Upper lobe of left lung (tissue), 6 donors: ENCODE data around the gene PFDN1. TPM values are rescaled to one million over a fixed set of nuclear protein-coding genes. Genes with fewer than 3 reads are reported as not detected.
A peak's percentile ranks its signal among the peaks of the same experiment; 100 is the strongest.

ENCODE experiments used
- ATAC-seq, 2 donors: fragments of 200-7000 bp; cut with Tn5 transposase; one replicate each; pipeline ENCODE4 v1.9.1; 2022; ENCODE audit warnings: mild to moderate bottlenecking in 2 of 2, moderate library complexity in 2 of 2; ENCODE audit not compliant: low FRiP score in 2 of 2
- DNase-seq, 2 donors: peaks; one replicate each; pipeline ENCODE4 v3.0.0-alpha.2; 2019 to 2020
- H3K27ac ChIP-seq, 4 donors: fragments of 200-600 bp; sonication (generic); one replicate each; pipeline ENCODE4 v1.5.1; 2016 to 2019
- H3K27me3 ChIP-seq, 4 donors: fragments of 200-600 bp; sonication (generic); one replicate each; pipeline ENCODE4 v1.5.1; 2017 to 2019
- H3K36me3 ChIP-seq, 4 donors: fragments of 200-600 bp; sonication (generic); one replicate each; pipeline ENCODE4 v1.5.1; 2016 to 2019
- H3K4me1 ChIP-seq, 4 donors: fragments of 200-600 bp; sonication (generic); one replicate each; pipeline ENCODE4 v1.5.1; 2018 to 2019
- H3K4me3 ChIP-seq, 4 donors: fragments of 200-600 bp; sonication (generic); one replicate each; pipeline ENCODE4 v1.5.1; 2017 to 2019; ENCODE audit warnings: mild to moderate bottlenecking in 2 of 4, moderate library complexity in 1 of 4
- H3K9me3 ChIP-seq, 4 donors: fragments of 200-600 bp; sonication (generic); one replicate each; pipeline ENCODE4 v1.5.1; 2018 to 2019
- EP300 ChIP-seq, 4 donors: sonication (generic); formaldehyde crosslinking; IDR thresholded peaks; one replicate each; pipeline ENCODE4 v1.5.1; 2017; ENCODE audit warnings: antibody characterized with exemption in 4 of 4, control low read depth in 2 of 4
- POLR2A ChIP-seq, 4 donors: fragments of 450-650 bp; IDR thresholded peaks; one replicate each; pipeline ENCODE4 v1.5.1; 2016 to 2017; ENCODE audit warnings: antibody characterized with exemption in 4 of 4, mild to moderate bottlenecking in 2 of 4
- POLR2AphosphoS5 ChIP-seq, 2 donors: sonication (generic); formaldehyde crosslinking; IDR thresholded peaks; one replicate each; pipeline ENCODE4 v1.5.1; 2017; ENCODE audit warnings: antibody characterized with exemption in 2 of 2
- WGBS, 2 donors: methylation state at CpG; one replicate each; pipeline ENCODE4 v1.1.5; 2017 to 2018; 5-methylcytosine and 5-hydroxymethylcytosine counted together
- total RNA-seq, 6 donors: library from RNA; depleted of rRNA in 4 of 6; stranded (reverse); fragments of >200 nt in 4 of 6; gene quantifications; one replicate each; pipeline versions ENCODE4 v1.1.0 to v1.2.1, GENCODE V29; 2016 to 2021
- TF ChIP-seq, protein P1 (sequence below), 6 experiments: fragments of 450-650 bp in 4 of 6; fragments of 200-600 bp in 2 of 6; sonication (generic) in 2 of 6; IDR thresholded peaks; one replicate each; pipeline ENCODE4 v1.5.1; 2016 to 2019; ENCODE audit warnings: antibody characterized with exemption in 6 of 6
- donor health status: DM: no; HTN: no; CAD: no; lungs with moderate emphysema.
- donor health status: DM: no; HTN: yes; CAD: no; lungs with severe emphysema.

PFDN1 gene
- total RNA-seq, 6 donors from 2014 or later = 44.7 to 128 (median 87.7) TPM

DNA sequence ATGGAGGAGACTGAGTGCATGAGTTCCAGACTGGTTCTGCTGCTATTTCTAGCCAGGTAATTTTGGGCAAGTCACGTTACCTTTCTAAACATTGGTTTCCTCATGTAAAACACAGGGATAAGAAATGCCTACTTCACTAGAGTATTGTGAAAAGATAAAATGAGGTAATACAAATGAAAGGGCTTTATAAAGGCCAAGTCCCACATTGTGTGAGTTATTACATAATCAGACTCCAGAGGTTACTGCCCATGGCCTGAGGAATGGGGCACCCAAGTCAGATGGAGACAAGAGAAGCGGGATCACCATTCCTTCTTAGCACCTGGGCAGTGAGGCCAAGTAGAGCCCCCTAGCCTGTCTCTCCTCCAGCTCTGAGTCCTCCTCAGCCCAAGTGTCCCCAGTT, 36.0 kb upstream of the PFDN1 start:
- Histone ChIP-seq H3K9me3 (no peaks in the 10 kb centered on the region), H3K27me3 (no peaks in the 10 kb centered on the region), H3K4me1 (peaks cover 32 to 57% (median 47%) of the 10 kb centered on the region in 4 donors), H3K27ac (peak overlapping the region in 1 of 4 donors; percentile 46), H3K36me3 (peaks cover 0 to 52% (median 19%) of the 10 kb centered on the region in 4 donors), H3K4me3 (no peak overlapping the region)
- ATAC-seq = no peak
- no peak for DNase-seq
- no peak for TF ChIP-seq EP300 (IDR thresholded peaks at IDR 0.05)
- no peak for TF ChIP-seq POLR2A (IDR thresholded peaks at IDR 0.05)
- no peak for TF ChIP-seq POLR2AphosphoS5 (IDR thresholded peaks at IDR 0.05)
- TF ChIP-seq, protein P1, sequence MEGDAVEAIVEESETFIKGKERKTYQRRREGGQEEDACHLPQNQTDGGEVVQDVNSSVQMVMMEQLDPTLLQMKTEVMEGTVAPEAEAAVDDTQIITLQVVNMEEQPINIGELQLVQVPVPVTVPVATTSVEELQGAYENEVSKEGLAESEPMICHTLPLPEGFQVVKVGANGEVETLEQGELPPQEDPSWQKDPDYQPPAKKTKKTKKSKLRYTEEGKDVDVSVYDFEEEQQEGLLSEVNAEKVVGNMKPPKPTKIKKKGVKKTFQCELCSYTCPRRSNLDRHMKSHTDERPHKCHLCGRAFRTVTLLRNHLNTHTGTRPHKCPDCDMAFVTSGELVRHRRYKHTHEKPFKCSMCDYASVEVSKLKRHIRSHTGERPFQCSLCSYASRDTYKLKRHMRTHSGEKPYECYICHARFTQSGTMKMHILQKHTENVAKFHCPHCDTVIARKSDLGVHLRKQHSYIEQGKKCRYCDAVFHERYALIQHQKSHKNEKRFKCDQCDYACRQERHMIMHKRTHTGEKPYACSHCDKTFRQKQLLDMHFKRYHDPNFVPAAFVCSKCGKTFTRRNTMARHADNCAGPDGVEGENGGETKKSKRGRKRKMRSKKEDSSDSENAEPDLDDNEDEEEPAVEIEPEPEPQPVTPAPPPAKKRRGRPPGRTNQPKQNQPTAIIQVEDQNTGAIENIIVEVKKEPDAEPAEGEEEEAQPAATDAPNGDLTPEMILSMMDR (IDR thresholded peaks at IDR 0.05) = no peak
- 70 to 86% methylated on average over 2 of the region's 2 CpGs for WGBS, 2 donors

DNA sequence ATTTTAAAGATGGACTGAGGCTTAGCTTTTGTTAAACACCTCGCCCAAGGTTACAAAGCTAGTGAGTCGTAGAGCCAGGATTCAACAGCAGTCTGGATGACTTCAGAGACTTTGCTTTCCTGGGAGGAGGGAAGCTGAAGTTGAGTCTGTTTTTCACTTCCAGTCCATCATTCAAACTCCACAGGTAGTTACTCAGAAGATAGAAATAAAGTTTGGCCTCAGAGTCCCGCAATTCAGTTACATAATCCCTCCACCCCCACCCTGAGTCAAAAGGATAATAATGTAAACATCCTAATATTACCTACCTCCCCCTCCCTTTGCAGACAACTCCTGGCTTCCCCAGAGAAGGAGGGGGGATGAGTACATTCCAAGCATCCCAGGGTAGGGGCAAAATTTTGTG, 35.4 kb upstream of the PFDN1 start:
- Histone ChIP-seq H3K9me3 (no peaks in the 10 kb centered on the region), H3K4me3 (no peak overlapping the region), H3K27ac (peak overlapping the region in 1 of 4 donors; percentile 46), H3K36me3 (peaks cover 0 to 58% (median 22%) of the 10 kb centered on the region in 4 donors), H3K27me3 (no peaks in the 10 kb centered on the region), H3K4me1 (peaks cover 26 to 53% (median 42%) of the 10 kb centered on the region in 4 donors)
- TF ChIP-seq, protein P1 (IDR thresholded peaks at IDR 0.05) = no peak
- TF ChIP-seq POLR2AphosphoS5 (IDR thresholded peaks at IDR 0.05) = no peak
- no peak for TF ChIP-seq POLR2A (IDR thresholded peaks at IDR 0.05)
- no peak for TF ChIP-seq EP300 (IDR thresholded peaks at IDR 0.05)
- 63 to 71% methylated on average over 3 of the region's 3 CpGs for WGBS, 2 donors
- ATAC-seq (no peak), DNase-seq (no peak)

DNA sequence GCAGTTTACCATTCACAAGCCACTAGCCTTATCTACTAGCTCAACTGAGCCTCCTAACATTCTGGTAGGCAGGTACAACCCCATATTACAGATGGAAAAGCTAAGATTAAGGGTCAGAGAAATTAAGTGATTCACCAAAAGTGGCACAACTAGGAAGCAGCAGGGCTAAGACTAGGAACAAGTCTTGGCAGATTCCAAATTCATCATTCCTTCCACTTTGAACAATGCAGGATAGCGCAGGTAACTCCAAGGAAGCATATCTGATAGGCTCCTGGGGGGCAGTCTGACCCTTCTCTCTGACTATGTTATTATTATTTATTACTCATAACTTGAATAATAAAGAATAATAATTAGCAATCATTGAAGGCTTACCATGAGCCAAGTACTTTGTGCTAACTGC, 35.0 kb upstream of the PFDN1 start:
- Histone ChIP-seq H3K9me3 (no peaks in the 10 kb centered on the region), H3K4me3 (no peak overlapping the region), H3K36me3 (peaks cover 0 to 63% (median 24%) of the 10 kb centered on the region in 4 donors), H3K27me3 (no peaks in the 10 kb centered on the region), H3K27ac (peak overlapping the region in 1 of 4 donors; percentile 46), H3K4me1 (peaks cover 22 to 48% (median 37%) of the 10 kb centered on the region in 4 donors)
- 89 to 100% methylated on average over 1 of the region's 1 CpG for WGBS, 2 donors
- TF ChIP-seq, protein P1 (IDR thresholded peaks at IDR 0.05) = no peak
- no peak for TF ChIP-seq EP300 (IDR thresholded peaks at IDR 0.05)
- no peak for TF ChIP-seq POLR2A (IDR thresholded peaks at IDR 0.05)
- no peak for ATAC-seq
- DNase-seq = no peak

DNA sequence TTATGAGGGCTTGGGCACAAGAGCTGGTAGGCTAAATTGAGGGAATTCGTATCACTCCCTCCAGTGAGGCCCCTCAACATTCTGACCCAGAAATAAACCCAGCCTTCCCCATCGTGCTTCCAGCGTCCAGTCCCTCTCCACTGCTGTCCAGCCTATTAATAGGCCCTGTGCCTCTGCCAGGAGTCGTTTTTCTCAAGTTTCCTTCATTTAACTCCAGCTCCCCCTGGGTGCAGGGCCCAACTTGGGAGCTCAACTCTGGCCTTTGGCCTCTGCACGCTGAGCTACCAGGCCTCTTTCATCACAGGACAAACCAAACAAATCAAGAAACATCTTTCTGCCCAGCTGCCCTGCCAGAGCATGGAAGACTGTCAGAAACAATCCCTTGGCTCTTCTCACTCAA, 33.5 kb upstream of the PFDN1 start:
- WGBS, 2 donors = 52 to 61% methylated on average over 5 of the region's 5 CpGs
- peaks cover 10 to 34% (median 23%) of the 10 kb centered on the region in 4 donors for H3K4me1 ChIP-seq
- peak in 1 of 2 donors; percentile 34 for ATAC-seq

DNA sequence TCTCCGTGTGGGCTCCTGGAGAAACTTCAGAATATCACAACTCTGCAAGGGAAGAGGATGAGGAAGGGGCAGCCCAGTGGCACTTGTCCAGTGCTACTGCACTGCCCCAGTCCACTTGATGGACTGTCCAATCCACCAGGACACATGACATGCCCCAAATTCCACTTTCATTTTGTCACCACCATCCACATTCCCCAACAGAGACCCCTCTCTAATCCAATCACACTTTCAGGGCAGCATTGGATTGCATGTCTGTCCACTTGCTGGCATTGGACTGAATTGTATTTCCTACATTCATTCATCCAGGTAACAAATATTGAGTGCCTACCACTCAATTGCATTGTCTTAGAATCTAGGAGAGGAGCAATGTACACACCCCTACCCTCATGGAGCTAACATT, 28.7 kb upstream of the PFDN1 start:
- H3K4me3 ChIP-seq = no peak overlapping the region
- peaks cover 9 to 23% (median 13%) of the 10 kb centered on the region in 4 donors for H3K4me1 ChIP-seq
- DNase-seq (no peak), ATAC-seq (no peak)
- H3K9me3 ChIP-seq = no peaks in the 10 kb centered on the region
- TF ChIP-seq EP300 (IDR thresholded peaks at IDR 0.05) = no peak
- no peak for TF ChIP-seq POLR2AphosphoS5 (IDR thresholded peaks at IDR 0.05)
- no peak for TF ChIP-seq POLR2A (IDR thresholded peaks at IDR 0.05)
- H3K27ac ChIP-seq = no peak overlapping the region
- 60 to 100% methylated on average over 1 of the region's 1 CpG for WGBS, 2 donors
- H3K36me3 ChIP-seq = peaks cover 0 to 35% (median 24%) of the 10 kb centered on the region in 4 donors
- no peaks in the 10 kb centered on the region for H3K27me3 ChIP-seq

More for the DNA sequence above, 33.5 kb upstream of the PFDN1 start:
- Histone ChIP-seq H3K36me3 (peaks cover 0 to 57% (median 25%) of the 10 kb centered on the region in 4 donors), H3K27me3 (no peaks in the 10 kb centered on the region), H3K9me3 (no peaks in the 10 kb centered on the region), H3K4me3 (no peak overlapping the region), H3K27ac (peak overlapping the region; percentile 12 to 69 (median 35))
- TF ChIP-seq EP300 (IDR thresholded peaks at IDR 0.05) (no peak), POLR2A (IDR thresholded peaks at IDR 0.05) (no peak), POLR2AphosphoS5 (IDR thresholded peaks at IDR 0.05) (no peak)
- DNase-seq = no peak
